NCI-H748 treated with DMSO at 0.1 percent for 48 hours (cell line): ENCODE data around the gene RERE.

Source experiments
- DNase-seq: peaks from one replicate; lab custom pipeline; 2025; lab: John Stamatoyannopoulos, UW

The RERE gene

DNA sequence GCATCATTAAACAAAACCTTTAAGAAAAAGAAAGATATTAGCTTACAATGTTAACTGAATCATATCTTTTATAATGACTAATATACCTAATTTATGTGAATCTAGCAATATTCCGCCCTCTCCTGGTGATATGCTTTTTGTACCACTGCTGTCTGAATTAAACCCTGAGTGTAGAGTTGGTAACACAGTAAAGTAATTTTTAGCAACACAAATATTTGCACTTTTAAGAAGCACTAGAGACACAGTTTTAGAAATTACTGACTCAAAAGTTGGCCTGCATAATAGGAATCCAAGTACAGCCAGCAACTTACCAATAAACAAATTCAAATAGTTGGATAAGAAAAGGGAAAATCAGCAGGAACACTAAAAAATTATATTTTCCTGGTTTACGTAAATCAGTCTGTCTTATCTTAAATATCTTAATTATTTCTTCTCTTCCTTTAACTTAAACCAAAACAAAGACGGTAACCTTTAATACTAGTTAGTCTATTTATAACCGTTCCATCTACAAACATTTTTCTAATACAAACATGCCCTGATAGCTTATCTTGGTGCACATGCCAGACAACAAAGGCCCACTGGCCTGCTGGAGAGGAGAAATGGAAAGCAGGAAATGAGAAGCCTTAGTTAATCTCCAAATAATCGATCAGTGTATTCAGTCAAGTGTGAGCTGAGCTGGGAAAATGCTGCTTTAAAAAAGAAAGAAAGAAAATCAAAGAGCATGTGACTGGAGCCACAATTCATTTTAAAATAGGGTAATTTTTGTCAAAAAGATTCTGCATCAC lies 246.0 kb downstream of the RERE start:
- DNase-seq: no peak

DNA sequence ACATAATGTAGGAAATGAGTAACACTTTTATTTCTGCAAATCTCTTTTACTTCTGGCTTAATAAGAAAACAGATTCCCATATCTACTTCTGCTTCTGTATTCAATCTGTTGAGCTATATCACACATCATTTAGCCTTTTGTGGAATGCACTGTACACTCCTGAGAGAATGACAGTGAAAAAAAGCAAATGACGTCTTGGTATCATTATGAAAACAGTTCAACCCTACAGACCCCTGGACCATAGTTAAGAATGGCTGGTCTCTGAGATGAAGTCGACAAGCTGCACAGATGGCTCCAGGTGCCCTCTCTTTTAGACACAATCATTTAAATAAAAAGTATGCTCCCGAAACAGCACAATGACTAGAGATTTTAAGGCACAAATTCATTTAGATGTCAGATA lies 247.0 kb downstream of the RERE start:
- no peak for DNase-seq

DNA sequence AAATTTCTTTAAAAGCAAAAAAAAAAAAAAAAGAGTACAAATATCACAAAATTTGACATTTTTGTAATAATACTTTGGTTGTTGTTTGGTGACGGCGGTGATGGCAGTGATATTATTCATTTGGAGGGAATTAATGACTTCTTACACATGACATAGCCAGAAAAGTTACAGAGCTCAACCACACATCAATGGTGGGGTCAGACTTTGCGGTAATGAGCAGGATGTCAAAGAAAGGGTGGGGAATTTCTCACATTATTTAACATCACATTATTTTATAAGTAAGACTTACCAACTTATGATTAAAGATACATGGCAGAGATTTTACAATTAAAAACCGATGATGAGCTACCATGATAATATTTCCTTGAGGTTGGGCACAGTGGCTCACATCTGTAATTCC lies 248.2 kb downstream of the RERE start:
- DNase-seq: no peak

DNA sequence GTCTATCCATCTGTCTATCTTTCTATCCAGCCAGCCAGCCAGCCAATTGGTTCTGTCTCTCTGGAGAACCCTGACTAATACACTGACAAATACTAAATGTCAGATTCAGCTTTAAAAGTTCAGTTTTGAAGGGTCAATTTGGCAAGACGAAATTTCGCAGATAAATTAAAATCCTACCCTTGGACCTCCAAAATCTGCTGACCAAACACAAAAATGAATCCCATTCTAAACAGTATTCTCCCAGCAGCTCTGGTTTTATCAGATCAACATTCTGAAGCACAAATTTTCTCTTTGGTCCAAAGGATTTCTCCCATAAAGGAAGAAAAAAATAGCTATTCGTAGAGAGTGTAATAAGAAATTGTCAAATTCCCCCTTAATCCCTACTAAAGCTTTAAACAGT lies 248.6 kb downstream of the RERE start:
- no peak for DNase-seq

DNA sequence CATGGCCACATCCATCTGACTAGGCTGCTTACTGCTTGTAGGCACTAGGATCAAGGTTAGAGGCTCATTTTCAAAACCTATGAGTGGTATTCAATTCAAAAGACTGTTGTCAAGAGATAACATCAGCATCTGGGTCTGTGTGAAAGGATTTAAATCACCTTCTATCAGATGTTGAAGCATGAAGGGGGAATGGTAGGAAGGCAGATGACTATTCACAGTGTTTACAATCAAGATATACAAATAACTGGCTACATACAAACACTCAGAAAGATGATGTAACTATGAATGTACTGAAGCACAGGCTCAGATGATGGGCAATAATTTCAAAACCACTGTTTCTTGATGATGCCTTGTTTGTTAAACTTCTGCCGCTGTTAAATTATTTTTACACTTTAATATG lies 250.3 kb downstream of the RERE start:
- DNase-seq: no peak

DNA sequence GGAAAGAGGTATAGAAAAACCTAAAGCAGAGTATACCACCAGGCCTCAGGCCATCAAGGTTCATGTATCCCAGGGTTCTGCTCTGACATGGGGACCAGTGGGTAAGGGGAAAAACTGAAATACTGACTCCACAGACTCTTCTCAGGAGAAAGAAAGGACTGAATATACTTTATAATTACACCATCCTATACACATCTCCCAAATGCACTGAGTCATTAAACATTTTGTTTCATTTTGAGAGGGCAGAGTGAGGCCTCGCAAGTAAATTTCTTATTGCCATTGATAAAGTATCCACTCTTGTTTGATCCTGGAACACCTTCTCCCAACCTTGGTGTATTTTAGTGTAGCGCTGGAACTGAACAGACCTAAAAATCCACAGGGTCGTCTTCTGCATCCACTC lies 251.6 kb downstream of the RERE start:
- DNase-seq: no peak

DNA sequence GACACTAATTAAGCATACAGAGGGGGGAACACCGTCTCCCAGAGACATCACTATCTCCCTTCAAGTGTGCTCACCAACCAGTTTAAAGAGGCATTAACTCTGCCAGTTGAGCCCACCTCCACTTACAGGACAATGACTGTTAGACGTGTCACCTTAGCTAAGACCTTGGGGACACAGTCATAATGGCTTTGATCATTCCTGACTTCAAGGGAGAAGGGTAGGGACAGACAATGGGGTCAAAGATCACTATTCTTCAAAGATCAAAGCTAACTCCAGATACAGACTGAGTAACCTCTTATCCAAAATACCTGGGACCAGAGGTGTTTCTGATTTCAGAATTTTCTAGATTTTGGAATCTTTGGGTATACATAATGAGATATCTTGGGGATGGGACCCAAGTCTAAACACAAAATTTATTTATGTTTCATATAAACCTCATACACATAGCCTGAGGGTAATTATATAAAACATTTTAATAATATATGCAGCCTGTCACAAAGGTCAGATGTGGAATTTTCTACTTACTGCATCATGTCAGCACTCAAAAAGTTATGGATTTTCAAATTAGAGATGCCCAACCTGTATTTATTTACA lies 253.4 kb downstream of the RERE start:
- no peak for DNase-seq

DNA sequence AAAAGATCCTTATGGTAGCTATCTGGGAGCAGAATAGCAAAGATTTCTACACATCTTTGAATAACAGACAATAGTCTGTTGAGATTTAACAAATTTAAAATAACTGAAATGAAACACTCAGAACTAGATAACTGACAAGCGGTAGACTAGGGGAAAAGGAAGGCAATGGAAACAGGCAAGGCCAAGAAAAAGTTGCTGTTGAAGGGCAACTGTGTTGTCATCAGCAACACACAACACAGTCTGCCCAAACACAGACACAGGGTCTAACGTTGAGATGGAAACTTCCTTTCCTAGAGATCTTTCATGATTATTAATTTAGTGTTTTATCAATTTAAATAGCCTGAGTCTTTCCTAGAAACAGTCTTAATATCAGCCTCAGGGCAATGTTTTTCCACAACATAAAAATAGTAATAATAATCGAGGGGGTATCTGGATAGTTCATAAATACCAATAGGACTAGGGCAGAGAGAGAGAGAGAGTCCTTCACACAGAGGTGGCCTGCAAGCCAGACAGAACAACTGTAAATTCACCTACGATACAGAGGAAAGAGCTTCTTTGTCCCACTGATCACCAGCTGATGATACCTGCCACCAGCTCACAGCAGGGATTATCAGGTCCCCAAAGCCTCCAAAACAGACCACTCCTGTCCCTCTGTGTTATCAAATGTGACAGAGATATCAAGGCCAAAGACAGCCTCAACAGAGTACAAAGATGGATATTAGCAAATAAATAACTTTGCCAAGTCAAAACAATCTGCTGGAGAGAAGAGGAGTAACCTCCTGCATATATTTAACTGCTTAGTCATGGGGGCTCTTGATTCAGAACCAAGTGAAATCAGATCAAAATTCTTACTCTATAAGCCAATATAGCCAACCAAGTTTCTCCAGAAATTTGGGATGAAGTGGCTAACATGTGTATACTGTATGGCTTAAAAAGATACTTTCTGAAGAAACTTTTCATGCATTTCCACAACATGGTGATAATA lies 254.3 kb downstream of the RERE start:
- DNase-seq: no peak

DNA sequence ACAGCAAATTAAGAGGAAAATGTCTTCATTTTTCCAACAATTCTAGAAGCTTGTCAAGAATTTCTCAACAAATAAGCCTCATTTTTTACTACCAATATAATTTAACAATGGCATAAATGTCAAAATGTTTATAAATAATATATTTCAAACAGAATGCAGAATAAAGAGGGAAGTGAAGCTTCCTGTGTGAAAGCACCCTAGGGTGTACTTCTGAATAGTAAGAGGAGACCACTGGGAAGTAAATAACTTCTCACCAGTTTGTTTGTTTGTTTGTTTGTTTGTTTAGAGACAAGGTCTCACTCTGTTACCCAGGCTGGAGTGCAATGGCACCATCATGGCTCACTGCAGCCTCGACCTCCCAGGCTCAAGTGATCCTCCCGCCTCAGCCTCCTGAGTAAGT lies 255.2 kb downstream of the RERE start:
- no peak for DNase-seq

DNA sequence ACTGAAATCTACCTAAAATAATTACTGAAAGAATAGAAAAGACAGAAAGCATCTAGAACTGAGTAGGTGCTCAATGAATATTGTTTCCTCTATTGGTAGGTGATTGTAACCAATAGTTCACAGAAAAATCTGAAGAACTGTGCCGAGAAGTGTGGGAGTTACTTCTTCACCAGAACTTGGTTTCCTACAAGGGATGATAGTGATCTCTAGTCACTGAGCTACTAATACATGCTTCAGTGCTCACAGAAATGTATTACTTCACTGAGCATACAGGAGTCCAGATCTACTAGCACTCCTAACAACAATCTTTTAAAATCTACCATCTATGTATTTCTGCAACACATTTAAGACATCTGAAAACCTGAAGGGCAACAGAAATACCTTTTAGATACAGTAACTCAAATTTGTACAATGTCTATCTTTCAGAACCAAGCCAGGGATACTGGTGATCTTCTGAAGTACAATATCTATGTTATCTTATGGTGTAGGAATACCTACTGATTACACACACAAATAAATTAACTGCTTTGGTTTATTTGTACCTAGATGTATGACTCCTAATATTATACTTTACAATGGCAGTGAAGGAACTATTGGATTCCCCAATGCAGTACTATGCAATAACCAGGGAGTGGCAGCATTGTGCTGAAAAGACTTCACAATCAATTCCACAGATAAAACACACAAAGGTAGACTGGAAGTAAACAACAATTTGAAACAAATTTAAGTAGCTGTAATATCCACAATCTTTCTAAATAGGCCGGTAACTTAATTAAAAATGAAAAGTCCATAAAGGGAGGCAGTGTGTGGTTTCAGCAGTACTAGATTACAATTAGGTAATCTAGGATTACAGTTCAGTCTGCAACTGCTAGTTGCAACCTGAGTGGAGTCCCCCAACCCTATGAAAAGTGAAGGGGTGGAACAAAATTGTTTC lies 256.6 kb downstream of the RERE start:
- DNase-seq: peak; percentile 43

DNA sequence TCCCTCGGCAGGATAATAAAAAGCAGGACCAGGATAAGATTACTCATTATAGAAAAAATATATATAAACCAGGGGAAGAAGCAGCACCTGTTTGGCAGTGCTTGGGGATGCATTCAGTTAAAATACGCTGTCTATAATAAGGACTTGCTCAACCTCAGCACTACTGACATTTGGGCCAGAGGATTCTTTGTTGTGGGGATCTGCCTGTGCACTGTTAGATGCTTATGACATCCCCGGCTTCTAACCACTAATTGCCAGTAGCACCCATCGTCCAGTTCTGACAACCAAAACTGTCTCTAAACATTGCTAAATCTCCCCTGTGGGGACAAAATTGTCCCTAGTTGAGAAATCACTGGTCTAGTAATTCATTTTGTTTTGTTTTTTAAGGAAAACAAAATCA lies 257.4 kb downstream of the RERE start:
- DNase-seq: no peak

DNA sequence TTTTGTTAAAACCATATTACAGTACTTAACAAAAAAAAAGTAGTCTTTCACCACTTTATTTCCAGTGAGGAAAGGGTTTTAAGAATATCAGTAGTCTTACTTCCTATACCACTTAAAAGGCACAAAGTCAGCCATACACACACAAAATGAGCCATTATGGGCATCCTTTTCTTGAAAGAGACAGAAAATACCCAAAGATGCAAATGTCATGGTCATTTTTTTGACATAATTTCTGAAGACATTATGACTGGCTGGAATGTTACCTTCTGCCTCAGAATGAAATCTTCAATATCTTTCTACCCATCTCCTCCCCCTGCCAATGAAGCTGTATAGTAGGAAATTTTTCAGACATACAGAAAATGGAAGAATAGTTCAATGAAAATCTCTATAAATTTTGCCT lies 261.9 kb downstream of the RERE start:
- DNase-seq: no peak

DNA sequence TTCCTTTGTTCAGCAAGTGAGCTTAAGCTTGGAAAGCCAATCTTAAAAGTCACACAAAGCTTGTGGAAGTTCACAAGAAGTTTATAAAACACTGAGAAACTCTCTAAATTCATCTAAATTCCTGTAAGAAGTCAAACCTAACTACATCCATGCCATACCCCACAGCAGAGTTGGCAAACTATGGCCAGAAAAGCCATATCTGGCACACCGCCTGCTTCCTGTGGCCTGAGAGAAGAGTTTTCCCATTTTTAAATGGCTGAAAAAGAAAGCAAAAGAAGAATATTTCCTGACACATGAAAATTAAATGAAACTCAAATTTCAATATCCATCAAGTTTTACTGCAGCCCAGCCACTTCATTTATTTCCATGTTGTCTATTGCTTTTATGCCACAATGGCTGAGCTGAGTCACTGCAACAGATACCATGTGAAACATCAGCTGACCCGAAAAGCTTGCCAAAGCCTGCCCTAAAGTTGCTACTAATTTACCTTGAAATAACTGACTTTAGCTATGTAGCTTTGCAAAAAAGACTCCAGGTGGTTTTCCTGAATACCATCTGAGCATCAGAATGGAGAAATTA lies 262.4 kb downstream of the RERE start:
- no peak for DNase-seq

DNA sequence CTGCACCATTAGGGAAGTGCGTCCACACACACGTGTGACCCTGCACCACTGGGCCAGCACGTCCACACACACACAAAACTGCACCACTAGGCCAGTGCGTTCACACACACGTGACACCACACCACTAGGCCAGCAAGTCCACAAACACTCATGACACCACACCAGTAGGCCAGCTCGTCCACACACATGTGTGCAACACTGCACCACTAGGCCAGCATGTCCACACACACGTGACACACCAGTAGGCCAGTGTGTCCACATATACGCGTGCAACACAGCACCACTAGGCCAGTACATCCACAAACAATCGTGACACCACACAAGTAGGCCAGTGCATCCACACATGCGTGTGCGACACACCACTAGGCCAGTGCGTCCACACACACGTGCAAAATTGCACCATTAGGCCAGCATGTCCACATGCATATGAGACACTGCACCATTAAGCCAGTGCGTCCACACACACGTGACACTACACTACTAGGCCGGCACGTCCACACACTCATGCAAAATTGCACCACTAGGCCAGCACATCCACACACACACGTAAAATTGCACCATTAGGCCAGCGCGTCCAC lies 264.5 kb downstream of the RERE start:
- DNase-seq: no peak

DNA sequence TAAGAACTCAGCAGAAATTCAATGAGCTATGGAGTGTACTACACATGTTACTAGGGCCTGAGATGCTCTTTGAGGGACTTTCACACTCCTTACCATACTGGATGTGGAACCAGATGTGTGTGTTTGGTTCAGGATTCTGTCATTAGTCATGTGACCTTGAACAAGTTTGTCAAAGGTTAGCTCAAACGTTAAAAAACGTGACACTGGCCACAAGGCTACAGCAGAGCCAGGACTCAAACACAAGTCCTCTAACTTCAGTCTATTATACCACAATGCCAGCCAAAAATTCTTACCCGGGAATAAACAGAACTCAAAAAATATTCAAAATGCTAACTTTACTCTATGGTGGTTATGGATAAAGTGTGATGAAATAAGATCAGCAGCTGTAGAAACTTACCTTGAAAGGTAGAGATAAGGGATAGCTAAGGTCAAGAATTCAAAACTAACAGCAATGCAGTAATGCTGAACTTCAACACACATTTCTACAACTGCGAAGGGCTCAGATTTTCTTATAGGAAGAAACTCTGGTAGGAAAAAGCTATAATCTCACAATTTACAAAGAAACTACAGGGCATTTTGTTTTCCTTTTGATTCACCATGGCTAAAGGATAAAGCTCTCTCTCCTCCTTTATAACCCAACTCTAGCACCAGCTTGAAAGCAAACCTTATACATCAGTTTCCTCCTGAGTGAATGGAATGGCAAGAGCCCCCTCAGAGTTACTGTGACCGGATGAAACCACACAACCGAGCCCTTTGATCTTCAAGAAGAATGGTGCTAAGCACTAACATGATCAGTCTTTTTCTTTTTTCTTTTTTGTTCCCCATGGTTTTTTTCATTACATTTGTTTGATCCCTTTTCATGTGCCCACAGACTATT lies 265.6 kb downstream of the RERE start:
- DNase-seq: no peak

DNA sequence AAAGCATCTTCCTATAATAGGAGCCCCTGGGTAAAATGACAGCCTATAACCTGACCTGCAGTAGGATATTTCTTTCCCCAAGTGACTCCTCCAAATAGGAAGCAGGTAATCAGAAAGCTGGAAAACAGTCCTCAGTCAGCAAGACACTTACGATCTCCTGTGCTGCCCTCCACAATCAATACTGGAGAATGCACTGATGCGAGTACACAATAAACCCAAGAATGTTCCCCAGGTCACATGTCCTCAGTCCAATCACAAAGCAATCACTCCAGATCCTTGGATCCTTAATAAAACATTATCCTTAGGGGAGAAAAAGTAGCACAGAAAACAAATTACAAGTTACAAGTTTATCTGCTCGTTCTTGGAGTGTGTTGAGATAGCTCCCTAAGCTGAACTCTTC lies 266.4 kb downstream of the RERE start:
- no peak for DNase-seq

DNA sequence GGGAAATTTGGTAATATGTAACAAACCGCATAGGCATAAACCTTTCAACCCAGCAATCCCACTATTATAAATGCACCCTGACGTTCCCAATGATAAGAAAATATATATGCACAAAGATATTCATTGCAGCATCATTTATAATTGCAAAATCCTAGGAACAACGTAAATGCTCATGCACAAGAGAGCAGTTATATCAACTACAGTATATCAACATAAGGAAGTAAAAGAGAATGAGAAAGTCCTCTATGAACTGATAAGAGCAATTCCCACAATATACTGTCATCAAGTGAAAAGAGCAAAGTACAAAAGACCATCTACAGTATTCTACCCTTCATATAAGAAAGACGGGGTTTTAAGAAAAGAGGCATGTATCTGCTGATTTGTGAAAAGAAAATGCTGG lies 269.6 kb downstream of the RERE start:
- DNase-seq: no peak

DNA sequence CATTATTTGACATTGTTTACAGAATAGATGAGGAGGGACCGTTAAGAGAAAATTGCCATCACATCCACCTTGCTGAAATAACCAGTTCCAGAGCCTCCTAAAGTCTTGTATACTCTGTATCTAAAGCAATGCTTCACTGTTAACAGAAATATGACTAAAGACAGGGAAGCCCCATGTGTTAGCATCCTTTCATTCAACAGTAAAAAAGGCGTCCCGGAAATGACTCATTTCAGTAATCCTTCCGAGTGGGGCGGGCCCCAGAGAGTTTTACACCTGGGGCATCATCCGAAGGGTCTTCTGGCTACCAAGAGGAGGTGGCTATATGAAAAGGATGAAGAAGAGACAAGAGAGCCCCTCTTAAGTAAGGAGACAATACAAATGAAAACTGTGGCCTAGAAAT lies 272.4 kb downstream of the RERE start:
- DNase-seq: no peak

DNA sequence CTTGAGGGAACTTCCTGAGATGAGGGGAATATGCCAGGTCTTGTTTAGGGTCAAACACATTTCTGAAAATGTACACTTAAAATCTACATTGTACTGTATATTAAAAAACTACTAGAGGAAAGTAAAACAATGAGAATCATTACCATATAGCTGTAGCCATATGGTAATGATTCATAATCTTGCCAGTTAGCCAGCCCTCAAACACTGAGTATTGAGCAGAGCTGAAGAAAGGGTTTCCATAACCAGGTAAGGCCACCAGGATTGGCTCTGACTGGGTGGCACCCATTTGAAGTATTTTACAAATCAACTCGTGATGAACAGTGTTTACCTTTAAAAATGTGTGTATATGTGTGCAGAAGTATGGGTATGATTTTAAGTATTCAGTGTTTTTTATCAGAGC lies 272.8 kb downstream of the RERE start:
- no peak for DNase-seq

DNA sequence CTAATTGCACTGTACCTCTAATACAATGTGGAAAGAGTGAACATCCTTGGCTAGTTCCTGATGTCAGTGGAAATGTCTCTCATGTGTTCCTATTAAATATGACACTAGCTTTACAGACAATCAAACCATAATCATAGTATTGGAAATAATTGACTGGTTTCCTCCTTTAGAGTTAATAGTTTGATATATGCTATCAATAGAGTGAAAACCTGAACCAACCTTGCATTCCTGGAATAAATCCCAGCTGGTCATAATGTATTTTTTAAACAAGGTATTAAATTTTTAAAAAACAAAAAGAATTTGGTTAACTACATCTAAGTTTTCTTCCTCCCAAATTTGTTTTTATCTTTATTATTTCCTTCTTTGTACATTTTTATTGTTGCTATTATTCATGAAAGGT lies 273.5 kb downstream of the RERE start:
- no peak for DNase-seq
